Measurements from ENCODE around the gene IL19.

- TF ChIP-seq JUND (IDR thresholded peaks at IDR 0.05) (no peak), CTCF (IDR thresholded peaks at IDR 0.05; ENCODE audit: low read depth, low read length, missing input control) (no peak), ATF3 (IDR thresholded peaks at IDR 0.05) (no peak), RXRA (IDR thresholded peaks at IDR 0.05) (no peak), GABPA (IDR thresholded peaks at IDR 0.05 in 1 of 2, conservative IDR thresholded peaks at IDR 0.05 in 1 of 2) (no peak), REST (IDR thresholded peaks at IDR 0.05) (no peak), EGR1 (IDR thresholded peaks at IDR 0.05; ENCODE audit: low read depth in 2 of 2) (no peak), TAF1 (conservative IDR thresholded peaks at IDR 0.05) (no peak), YY1 (IDR thresholded peaks at IDR 0.05) (no peak), FOXA1 (IDR thresholded peaks at IDR 0.05) (no peak), SP1 (IDR thresholded peaks at IDR 0.05) (no peak)
Observed at GRCh38 chr1:206805357-206805756, 34.8 kb downstream of the IL19 start.

Data from liver (tissue), 3 donors.